Fibroblast of lung (primary cell): ENCODE results near the gene FIBCD1.

Experiments
- EZH2 ChIP-seq: IDR thresholded peaks from 2 replicates; pipeline ENCODE4 v1.5.1; 2012; ENCODE audit warnings: low read length, control low read depth, mild to moderate bottlenecking; ENCODE audit errors: missing control alignments
- TF ChIP-seq, protein P1 (sequence below), 2 donors: IDR thresholded peaks in 1 of 2; conservative IDR thresholded peaks in 1 of 2; 1 replicate in 1 of 2; 2 replicates in 1 of 2; pipeline ENCODE4 v1.5.1; 2011 to 2012; ENCODE audit warnings: low read length in 2 of 2, control low read depth in 1 of 2, inconsistent platforms in 1 of 2, low read depth in 1 of 2, mild to moderate bottlenecking in 1 of 2

DNA sequence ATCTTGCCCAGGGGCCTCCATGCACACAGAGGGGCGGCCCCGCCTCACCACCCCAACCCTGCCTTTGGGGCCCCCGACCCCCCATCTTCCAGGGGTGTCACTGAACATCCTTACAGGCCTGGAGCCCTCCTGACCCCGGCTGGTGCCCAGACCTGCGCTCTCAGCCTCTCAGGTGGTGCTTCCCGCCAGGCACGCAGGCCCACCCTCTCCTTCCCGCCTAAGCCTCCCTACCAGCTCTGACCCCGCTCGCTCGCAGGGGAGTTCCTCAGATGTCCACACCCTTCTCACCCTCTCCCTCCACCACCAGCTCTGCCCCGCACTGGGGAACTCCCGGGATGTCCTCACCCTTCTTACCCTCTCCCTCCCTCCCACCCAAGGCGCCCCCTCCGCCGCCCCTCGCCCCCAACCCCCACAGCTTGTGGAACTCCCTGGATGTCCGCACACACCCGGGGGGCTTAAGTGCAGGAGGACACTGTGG lies 30.1 kb downstream of the FIBCD1 start:
- TF ChIP-seq, protein P1, sequence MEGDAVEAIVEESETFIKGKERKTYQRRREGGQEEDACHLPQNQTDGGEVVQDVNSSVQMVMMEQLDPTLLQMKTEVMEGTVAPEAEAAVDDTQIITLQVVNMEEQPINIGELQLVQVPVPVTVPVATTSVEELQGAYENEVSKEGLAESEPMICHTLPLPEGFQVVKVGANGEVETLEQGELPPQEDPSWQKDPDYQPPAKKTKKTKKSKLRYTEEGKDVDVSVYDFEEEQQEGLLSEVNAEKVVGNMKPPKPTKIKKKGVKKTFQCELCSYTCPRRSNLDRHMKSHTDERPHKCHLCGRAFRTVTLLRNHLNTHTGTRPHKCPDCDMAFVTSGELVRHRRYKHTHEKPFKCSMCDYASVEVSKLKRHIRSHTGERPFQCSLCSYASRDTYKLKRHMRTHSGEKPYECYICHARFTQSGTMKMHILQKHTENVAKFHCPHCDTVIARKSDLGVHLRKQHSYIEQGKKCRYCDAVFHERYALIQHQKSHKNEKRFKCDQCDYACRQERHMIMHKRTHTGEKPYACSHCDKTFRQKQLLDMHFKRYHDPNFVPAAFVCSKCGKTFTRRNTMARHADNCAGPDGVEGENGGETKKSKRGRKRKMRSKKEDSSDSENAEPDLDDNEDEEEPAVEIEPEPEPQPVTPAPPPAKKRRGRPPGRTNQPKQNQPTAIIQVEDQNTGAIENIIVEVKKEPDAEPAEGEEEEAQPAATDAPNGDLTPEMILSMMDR (conservative IDR thresholded peaks at IDR 0.05 in 1 of 2, IDR thresholded peaks at IDR 0.05 in 1 of 2; ENCODE audit: low read depth in 1 of 2, low read length in 2 of 2), result no peak
- TF ChIP-seq EZH2, result no peak
